ENCODE data around the gene WDR88.
A peak's percentile ranks its signal among the peaks of the same experiment; 100 is the strongest.

The WDR88 gene, protein sequence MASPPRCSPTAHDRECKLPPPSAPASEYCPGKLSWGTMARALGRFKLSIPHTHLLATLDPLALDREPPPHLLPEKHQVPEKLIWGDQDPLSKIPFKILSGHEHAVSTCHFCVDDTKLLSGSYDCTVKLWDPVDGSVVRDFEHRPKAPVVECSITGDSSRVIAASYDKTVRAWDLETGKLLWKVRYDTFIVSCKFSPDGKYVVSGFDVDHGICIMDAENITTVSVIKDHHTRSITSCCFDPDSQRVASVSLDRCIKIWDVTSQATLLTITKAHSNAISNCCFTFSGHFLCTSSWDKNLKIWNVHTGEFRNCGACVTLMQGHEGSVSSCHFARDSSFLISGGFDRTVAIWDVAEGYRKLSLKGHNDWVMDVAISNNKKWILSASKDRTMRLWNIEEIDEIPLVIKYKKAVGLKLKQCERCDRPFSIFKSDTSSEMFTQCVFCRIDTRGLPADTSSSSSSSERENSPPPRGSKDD

DNA sequence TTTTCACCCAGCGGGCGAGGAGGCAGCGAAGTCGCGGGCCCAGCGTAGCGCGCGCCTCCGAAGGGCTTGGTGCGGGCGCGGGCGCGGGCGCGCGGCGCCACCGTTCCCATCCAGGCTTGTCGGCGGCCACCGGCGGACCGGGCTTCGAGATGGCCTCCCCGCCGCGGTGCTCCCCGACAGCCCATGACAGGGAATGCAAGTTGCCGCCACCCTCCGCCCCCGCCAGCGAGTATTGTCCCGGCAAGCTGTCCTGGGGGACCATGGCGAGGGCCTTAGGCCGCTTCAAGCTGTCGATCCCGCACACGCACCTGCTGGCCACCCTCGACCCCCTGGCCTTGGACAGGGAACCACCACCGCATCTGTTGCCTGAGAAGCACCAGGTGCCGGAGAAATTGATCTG lies at the start of gene WDR88:
WDR88 (plus strand) TSS at position 94 of the 400 bp plus-strand sequence; CDS start at position 150, 56 bp downstream.
- no peak for DNase-seq (ENCODE audit: low read depth in 2 of 2)

DNA sequence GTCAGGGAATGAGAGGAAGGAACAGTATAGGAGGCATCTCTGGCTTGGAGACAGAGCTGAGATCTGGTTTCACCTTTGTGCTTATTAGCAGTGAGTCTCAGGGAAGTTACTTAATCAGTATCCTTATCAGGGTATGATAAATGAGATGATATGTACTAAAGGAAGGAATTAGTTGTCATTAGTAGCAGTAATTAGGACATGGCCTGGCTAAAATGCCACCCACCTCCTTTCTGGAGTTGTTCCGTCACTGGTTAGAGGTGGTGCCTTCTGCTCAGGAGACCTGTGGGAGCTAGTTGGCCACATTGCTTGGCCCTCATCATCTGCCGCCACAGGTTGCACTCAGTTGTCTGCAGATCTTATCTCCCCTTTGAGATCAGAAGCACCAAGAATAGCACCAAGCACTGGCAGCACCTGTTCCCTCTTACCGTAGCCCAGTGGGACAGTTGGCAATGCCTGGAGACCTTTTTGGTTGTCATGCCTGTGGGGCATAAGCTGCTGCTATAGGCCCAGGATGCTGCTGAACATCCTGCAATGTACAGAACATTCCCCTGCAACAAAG lies 46.3 kb upstream of the WDR88 start:
- no peak for DNase-seq (ENCODE audit: low read depth in 2 of 2)

DNA sequence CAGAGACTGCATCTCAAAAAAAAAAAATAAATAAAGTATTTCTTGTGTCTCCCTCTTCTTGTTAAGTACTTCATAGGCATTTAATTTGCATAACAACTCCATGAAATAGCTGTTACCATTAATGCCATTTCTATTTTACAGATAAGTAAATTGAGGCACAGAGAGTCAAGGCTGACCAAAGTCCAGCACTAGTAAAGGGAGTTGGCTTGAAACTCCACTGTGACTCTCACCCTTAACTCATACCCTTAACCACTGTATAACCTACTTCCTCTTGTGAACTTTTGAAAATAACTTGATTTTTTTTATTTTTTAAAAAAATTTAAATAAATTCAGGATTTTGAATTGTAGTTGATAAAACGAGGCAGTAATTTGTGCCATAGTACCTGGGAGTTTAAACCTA lies 45.0 kb upstream of the WDR88 start:
- DNase-seq (ENCODE audit: low read depth in 2 of 2) = no peak

DNA sequence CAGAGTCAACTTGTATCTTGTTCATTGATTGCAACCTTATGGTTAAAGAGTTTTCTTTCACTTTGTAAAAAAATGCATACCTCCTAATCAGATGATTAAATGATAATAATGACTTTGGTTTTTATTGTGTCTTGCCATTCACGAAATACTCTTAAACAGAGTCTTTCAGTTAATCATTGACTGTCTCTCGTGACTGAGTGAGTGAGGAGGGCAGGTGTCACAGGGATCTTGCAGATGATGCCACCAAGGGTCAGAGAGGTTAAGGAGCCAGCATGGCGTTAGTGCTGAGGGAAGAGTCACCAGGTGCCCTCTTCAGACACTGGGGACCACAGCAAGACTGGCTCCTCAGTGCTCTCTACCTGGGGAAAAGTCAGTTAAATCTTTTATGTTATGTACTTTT lies 42.9 kb upstream of the WDR88 start:
- no peak for DNase-seq (ENCODE audit: low read depth in 2 of 2)

DNA sequence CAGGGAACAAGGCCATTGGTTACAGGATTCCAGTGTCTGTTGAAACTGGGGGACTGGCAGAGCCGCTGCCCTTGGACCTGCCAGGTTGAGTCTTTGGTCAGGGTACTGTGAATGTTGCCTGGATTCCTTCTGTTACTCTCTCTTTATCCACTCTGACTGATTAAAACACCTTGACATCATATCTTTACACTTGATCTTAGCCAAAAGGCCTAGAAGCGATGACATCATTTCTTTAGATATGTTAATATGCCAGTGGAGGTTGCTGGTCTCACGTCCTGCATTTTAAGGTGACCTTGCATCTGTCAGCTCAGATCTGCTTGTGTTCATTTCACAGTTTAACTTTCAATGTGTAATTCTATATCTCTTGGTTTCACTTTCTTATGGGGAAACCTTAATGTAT lies 41.7 kb upstream of the WDR88 start:
- DNase-seq (ENCODE audit: low read depth in 2 of 2) = no peak

DNA sequence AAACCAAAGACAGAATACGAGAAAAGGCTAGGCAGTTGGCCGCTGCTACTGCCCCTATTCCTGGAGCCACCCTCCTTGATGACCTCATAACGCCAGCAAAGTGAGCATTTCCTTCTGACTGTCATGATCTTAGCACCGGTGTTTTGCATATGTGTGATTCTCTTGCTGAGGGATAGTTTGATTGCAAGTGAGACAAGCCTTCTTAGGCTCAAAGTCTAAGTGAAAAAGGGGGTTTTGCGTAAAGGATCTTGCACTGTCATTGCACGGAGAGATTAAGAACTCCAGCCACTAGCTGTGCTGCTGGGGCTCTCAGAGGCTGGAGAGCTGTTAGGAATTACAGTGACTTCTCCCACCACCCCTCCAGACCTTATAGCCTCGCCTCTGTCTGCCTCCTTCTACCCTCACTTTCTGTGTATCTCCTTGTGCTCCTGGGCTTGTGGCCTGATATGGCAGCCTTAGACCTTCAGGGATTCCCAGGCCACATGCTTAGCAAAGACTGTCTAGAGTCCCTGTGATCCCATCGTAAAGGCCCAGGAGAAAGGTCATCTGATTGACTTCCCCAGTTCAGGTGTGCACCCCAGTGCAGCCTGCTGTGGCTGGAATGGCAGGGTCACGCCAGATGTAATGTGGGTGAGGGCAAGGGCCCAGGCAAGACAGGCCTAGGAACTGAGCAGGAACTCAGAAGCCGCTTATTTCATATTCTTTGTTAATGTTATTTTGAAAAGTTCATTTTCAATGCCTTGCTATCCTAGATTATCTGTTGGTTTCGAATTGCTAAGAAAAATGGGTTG lies 38.3 kb upstream of the WDR88 start:
- DNase-seq (ENCODE audit: low read depth in 2 of 2) = no peak

DNA sequence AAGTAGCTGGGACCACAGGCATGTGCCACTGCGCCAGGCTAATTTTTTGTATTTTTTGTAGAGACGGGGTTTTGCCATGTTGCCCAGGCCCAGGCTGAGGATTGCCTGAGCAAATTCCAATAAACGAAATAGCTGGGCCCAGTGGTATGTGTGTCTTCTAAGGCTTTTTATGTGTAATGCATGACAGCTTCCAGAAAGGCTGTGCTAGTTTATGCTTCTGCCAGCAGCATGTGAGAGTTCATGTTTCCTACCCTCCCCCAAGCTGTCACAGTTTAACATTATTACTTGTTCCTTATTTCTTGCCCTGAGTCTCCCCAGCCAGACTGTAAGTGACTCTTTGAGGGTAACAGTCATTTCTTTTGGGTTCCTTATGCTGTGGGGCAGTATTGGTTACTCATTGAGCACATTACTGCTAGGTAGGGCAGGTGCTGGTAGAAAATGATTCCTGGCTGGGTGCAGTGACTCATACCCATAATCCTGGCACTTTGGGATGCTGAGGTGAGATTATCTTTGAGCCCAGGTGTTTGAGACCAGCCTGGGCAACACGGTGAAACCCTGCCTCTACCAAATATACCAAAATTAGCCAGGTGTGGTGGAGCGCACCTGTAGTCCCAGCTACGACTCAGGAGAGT lies 37.4 kb upstream of the WDR88 start:
- DNase-seq (ENCODE audit: low read depth in 2 of 2) = no peak

DNA sequence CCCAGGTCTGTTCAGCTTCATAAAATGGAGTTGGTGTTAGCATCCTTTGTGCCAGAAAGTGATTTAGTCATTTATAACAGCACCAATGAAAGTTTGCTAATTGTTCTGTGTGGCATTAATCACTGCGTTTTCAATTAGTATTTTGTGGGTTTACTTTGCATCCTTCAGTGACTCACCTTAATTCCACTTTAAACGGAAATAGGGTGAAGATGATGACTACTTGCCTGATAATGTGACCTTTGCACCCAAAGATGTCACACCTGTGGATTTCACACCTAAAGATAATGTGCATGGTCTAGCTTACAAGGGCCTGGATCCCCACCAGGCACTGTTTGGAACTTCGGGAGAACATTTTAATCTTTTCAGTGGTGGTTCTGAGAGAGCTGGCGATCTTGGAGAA lies 35.9 kb upstream of the WDR88 start:
- DNase-seq (ENCODE audit: low read depth in 2 of 2) = no peak

DNA sequence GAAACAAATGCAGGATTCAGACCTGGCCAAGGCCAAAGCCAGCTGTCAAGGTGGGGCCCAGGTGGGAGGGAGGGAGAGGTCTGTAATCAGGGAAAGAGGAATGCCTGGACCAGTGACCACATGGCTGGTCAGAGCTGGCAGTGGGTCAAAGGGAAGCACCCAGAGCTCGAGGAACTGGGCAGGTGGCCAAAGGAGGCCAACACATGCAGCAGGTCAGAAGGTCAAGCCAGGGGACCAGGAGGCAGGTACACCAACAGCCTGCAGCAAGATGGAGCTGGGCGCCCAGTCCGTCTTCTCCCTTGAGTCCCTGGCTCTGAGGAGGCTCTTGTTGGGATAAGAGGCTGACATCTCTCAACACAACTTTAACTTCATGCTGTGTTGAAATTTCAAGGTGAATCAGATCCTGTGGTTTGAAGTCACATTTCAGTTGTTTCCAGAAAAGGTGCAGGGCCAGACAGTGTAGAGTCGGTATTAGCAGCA lies 33.8 kb upstream of the WDR88 start:
- no peak for DNase-seq (ENCODE audit: low read depth in 2 of 2)

DNA sequence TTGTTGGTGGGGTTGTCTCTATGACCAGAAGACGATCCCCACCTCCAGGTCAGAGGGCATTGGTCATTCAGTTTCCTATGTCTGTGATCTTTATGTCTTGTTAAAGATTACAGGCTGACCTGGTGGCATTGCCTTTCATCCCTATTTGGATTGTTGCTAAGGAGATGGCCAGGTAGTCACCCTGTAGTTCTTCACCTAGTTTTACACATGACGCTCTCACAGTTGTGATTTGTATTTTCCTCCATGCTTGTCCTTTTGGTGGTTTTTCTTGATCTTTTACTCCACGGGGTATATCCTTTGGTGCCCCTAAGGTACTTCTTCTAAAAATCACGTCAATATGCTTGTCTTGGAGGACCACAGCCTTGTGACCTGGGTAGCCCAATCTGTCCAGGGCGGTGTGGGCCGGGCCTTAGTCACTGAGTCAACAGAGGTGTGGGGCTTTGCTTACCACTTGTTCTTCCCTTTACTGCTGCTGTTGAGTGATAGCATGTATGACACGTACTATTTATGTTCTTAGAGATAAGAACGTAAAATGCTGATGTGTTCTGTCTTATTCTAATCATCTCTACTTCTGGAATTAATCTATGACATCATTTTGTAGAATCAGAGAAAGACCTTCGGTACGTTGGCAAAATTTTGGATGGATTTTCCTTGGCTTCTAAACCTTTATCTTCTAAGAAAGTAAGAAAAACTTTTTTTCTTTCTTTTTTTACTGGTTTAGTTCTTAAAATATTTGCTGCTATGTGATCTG lies 30.8 kb upstream of the WDR88 start:
- DNase-seq (ENCODE audit: low read depth in 2 of 2) = no peak

DNA sequence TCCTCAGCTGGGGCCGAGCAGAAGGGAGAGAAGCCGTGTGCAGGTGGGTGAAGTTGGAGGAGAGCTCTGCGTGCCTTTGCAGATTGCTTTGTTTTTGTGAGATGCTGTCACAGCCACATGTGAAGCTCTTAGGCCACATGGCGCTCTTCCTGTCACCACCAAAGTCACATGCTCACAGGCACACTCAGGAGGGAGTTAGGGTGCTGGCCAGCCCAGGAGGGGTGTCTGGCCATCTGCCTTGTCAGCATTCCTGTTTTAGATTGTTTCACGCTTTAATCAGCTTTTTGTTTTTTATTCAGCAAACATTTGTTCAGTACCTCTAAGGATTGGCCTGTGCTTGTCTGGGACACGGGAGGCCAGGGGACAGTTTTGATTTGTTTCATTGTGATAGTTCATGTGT lies 29.0 kb upstream of the WDR88 start:
- no peak for DNase-seq (ENCODE audit: low read depth in 2 of 2)

DNA sequence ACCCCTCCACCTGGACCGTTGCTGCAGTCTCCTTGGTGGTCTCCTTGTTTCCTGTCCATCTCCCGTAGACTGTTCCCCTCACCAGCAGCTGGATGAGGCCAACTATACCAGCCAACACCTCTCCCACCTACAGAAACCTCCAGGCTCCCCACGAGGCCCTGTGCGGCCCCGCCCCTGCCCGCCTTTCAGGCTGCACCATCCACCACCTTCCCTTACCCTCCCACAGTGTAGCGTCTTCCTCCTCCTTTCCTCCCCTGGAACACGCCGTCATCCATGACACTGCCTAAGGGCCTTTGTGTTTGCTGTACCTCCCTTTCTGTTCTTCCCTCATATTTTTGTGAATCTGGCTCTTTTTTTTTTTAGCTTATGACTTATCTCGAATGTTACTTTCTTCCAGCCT lies 23.8 kb upstream of the WDR88 start:
- no peak for DNase-seq (ENCODE audit: low read depth in 2 of 2)

DNA sequence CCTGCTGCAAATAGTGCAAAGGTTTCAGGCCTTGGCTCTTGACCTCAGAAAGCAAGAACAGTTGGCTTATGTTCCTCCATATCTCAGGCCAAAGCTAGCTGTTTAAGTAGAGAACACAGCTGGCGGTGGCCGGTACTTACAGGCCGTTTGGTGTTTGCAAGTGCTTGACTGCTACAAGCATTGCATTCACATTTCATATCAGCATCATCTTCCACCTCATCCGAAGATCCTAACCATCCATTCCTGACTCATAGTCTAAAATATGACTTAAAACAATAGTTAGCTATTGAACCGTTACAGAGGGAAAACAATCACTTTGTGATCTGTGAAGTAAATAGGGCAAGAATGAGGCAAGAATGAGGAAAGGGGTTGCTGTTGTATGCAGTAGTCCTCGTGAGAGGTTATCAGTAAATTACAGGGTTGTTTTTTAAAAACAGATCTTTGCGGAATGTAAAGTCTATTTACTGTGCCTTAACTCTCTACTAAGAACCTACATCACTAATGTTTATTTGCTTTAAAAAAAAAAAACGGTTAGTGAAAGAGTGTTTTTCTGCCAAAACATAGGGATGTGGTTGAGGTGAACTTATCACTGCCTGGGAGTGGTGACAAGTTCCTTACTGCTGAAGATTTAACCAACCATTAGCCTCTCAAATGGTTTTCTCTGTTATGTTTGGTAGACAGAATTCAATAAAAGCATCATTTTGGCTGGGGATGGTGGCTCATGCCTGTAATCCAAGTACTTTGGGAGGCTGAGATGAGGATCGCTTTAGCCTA lies 21.6 kb upstream of the WDR88 start:
- no peak for DNase-seq (ENCODE audit: low read depth in 2 of 2)

DNA sequence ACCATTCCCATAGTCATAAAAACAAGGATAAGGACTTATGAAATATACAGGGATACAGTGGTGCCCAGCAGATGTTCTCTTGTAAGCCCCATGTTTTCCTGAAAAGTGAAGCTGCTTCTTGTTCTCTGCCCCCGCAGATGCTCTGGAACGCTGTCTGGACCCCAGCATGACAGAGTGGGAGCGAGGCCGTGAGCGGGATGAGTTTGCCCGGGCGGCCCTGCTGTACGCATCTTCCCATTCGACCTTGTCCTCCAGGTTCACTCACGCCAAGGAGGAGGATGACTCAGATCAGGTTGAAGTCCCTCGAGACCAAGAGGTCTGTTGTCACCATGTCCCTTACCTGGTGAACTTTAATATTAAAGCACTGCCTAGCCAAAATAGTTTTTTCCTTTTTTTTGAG lies 20.3 kb upstream of the WDR88 start:
- DNase-seq (ENCODE audit: low read depth in 2 of 2) = no peak

DNA sequence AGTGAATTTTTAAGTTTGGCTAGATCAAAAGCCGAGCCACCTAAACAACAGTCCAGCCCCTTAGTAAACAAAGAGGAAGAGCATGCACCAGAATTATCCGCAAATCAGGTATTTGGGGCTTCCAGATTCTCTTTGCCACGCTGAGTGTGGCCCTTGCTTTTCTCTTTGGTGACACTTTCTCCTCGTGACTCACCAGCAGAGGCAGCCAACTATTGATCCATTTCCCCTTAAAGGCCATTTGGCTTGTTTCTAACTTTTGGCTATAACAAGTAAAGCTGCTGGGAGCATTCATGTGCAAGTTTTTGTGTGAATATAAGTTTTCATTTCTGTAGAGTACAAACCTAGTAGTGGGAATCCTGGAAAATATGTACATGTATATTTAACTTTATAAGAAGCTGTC lies 17.6 kb upstream of the WDR88 start:
- no peak for DNase-seq (ENCODE audit: low read depth in 2 of 2)

DNA sequence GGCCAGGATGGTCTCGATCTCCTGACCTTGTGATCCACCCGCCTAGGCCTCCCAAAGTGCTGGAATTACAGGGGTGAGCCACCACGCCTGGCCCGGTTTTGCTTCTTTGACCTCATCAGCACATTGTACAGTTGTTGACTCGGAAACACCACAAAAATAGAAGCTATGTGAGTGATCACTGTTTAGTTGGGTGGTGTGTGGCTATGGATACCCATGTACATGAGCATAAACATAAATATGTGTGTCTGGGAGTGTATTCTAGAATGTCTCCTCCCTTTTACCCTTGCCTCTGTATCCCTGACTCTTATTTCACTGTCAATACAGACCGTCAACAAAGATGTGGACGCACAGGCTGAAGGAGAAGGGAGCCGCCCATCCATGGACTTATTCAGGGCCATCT lies 14.4 kb upstream of the WDR88 start:
- DNase-seq (ENCODE audit: low read depth in 2 of 2) = no peak

DNA sequence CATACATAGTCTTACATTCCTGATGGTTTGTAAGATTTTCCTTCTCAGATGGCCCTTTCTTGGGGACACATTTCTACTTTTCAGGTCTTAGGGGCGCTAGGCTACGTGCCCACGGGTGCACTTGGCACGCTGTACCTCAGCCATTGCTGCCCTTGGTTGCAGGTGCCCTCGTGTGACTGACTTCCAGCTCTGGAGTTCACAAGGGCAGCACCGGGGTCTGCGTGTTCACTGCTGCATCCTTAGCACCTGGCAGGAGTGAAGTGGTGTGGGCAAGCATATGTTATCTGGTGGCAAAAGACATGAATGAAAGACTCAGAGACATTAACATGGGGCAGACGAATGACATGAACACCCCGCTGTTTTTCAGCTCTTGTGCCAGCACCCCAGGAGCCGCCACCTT lies 13.3 kb upstream of the WDR88 start:
- no peak for DNase-seq (ENCODE audit: low read depth in 2 of 2)

DNA sequence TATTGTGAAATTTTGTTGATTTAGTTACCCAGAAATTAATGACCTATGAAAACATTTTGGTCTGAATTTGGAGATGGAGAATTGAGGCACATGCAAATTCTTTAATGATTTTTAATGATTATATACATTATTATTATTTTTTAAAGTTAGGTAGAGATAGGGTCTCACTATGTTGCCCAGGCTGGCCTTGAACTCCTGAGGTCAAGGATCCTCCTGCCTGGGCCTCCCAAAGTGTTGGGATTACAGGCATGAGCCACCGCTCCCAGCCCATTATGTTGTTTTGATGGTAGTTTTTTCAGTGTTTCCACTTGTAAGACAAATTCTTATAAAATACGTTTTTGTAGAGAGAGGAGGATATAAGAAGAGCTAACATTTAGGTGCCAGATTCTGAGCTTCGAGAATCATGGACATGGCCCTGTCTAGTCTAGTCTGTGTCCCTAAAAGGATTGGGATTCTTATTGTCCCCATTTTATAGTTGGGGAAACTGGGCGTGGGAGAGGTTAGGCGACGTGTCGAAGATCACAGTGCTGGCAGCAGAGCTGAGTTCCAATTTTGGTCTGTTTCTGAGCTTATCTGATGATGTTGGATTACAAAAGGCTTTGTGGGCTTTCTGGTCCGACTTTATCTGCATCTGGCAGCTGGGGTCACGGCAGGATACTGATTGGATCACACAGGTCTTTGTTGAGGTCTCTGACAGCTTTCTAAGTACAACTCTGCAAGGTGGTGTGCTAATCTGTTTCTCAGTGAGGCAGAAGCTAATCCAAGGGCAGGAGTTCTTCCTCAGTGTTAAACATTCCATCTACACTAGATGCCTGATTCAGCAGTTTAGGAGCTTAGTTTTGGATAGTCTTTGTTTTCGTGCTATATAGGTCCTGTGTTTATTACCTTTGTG lies 7.5 kb upstream of the WDR88 start:
- no peak for DNase-seq (ENCODE audit: low read depth in 2 of 2)

DNA sequence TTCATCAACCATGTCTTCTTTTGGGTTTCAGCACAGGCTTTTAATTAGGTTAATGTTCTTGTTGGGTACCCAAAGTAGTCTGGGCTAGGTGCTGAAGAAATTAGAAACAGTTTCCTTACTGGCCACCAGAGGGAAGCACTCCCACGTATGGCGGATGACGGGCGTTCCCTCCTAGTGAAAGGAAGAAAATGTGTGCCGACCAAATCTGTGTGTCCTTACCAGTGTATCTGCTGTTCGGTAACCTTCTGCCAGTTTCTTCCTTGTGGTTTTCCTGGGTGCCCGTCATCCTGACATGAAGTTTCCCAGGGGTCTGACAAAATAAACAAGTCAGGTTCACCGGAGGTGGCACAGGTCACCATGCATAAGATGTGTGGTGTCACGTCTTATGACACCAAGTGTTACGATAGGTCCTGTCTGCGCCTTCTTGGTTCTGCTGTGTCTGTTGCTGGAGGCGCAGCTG lies 6.0 kb upstream of the WDR88 start:
- peak; percentile 18 to 42 for DNase-seq (ENCODE audit: low read depth in 2 of 2)
